ENCODE results near the gene USH1C. TPM values are rescaled to one million over a fixed set of nuclear protein-coding genes. Genes with fewer than 3 reads are reported as not detected.

The USH1C gene
- total RNA-seq, 1 experiment from 2014 or later: 1.0 TPM

- Histone ChIP-seq H2BK15ac (ENCODE audit: low read depth, low read length) (no peak overlapping the region), H2AFZ (ENCODE audit: low read length) (no peak overlapping the region), H3K4ac (ENCODE audit: low read depth, low read length) (no peak overlapping the region), H2AK5ac (ENCODE audit: insufficient read length, low read length) (no peak overlapping the region), H2BK20ac (ENCODE audit: low read depth, low read length, poor library complexity, severe bottlenecking) (no peak overlapping the region), H3K79me1 (ENCODE audit: insufficient read depth, low read depth, low read length, poor library complexity, severe bottlenecking) (no peaks in the 10 kb centered on the region), H2BK120ac (ENCODE audit: low read depth, low read length, poor library complexity, severe bottlenecking) (no peak overlapping the region), H3K23ac (ENCODE audit: insufficient read length, low read depth, low read length) (no peak overlapping the region), H3K9me3 (ENCODE audit: control insufficient read depth, low read depth, low read length) (no peaks in the 10 kb centered on the region), H3K79me2 (ENCODE audit: insufficient read depth, low read length) (no peaks in the 10 kb centered on the region), H3K4me1 (ENCODE audit: insufficient read depth, low read length) (no peaks in the 10 kb centered on the region; the same call in 1 of the 2 replicates), H3K27me3 (ENCODE audit: insufficient read depth, low read length) (no peaks in the 10 kb centered on the region), H3K27ac (ENCODE audit: insufficient read length, low read depth, low read length) (no peak overlapping the region), H3K9ac (ENCODE audit: extremely low read depth, insufficient read length, low read length) (no peak overlapping the region), H3K18ac (ENCODE audit: insufficient read length, low read depth, low read length) (no peak overlapping the region), H4K8ac (replicated peaks; ENCODE audit: insufficient read length, low read depth, low read length) (no peak overlapping the region), H4K20me1 (ENCODE audit: control insufficient read depth, insufficient read depth, insufficient read length) (no peaks in the 10 kb centered on the region), H4K91ac (ENCODE audit: insufficient read length, low read depth, low read length) (no peak overlapping the region), H3K14ac (ENCODE audit: insufficient read depth, low read length) (no peak overlapping the region; the same call in 1 of the 2 replicates), H3K56ac (ENCODE audit: insufficient read length, low read depth, low read length) (no peak overlapping the region), H4K5ac (ENCODE audit: insufficient read length, low read depth, low read length) (no peak overlapping the region), H2BK12ac (ENCODE audit: insufficient read length, low read depth, low read length) (no peak overlapping the region), H3K23me2 (ENCODE audit: insufficient read length, low read depth, low read length, poor library complexity, severe bottlenecking) (no peaks in the 10 kb centered on the region), H3T11ph (ENCODE audit: low read length) (no peak overlapping the region), H2BK5ac (ENCODE audit: insufficient read length, low read length) (no peak overlapping the region), H3K4me2 (ENCODE audit: insufficient read depth, insufficient read length, low read length) (no peak overlapping the region)
- TF ChIP-seq, protein P1, sequence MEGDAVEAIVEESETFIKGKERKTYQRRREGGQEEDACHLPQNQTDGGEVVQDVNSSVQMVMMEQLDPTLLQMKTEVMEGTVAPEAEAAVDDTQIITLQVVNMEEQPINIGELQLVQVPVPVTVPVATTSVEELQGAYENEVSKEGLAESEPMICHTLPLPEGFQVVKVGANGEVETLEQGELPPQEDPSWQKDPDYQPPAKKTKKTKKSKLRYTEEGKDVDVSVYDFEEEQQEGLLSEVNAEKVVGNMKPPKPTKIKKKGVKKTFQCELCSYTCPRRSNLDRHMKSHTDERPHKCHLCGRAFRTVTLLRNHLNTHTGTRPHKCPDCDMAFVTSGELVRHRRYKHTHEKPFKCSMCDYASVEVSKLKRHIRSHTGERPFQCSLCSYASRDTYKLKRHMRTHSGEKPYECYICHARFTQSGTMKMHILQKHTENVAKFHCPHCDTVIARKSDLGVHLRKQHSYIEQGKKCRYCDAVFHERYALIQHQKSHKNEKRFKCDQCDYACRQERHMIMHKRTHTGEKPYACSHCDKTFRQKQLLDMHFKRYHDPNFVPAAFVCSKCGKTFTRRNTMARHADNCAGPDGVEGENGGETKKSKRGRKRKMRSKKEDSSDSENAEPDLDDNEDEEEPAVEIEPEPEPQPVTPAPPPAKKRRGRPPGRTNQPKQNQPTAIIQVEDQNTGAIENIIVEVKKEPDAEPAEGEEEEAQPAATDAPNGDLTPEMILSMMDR (conservative IDR thresholded peaks at IDR 0.05): no peak
- Mint-ChIP-seq H3K36me3 (ENCODE audit: insufficient read depth in 1 of 3, low read depth in 3 of 3) (no peaks in the 10 kb centered on the region), H3K9me3 (no peaks in the 10 kb centered on the region), H3K27me3 (ENCODE audit: low read depth) (peaks cover 13% of the 10 kb centered on the region), H3K4me3 (no peak overlapping the region), H3K27ac (no peak overlapping the region), H3K4me1 (peaks cover 7 to 15% of the 10 kb centered on the region in 2 experiments)
- no CpG with 5 or more reads among the region's 4 CpGs for WGBS (ENCODE audit: extremely low coverage, insufficient read length, low lambda C conversion rate)
- no peak for DNase-seq
Measured at GRCh38 chr11:17502630-17503029, 41.6 kb downstream of the USH1C start.
